K562 (cell line): Measurements from ENCODE around the gene RBM22. TPM values are rescaled to one million over a fixed set of nuclear protein-coding genes. Genes with fewer than 3 reads are reported as not detected.

Source experiments
- ATAC-seq: fragments of 200-7000 bp; cut with Tn5 transposase; 3 replicates; pipeline ENCODE4 v1.9.1; 2020; ENCODE audit warnings: moderate library complexity
- BruUV-seq: library from RNA; stranded (reverse); fragments of 400-500 nt; replicated peaks from 2 replicates; lab custom pipeline; 2021; lab: Mats Ljungman, UMichigan
- CTCF ChIA-PET: fragments of 300-600 bp; formaldehyde crosslinking; extraction: SDS; loops from one replicate; lab custom pipeline; 2021; ENCODE audit warnings: low intra/inter-chr PET ratio; lab: Yijun Ruan, JAX
- POLR2A ChIA-PET: fragments of 300-600, 350-650 bp; sonication (Branson Sonifier 250); formaldehyde crosslinking; extraction: SDS; loops from one replicate; lab custom pipeline; 2021; ENCODE audit warnings: antibody characterized with exemption, inconsistent platforms; lab: Yijun Ruan, JAX
- DNase-seq, 4 experiments: peaks; one replicate each; pipeline versions ENCODE4 v3.0.0 to v3.0.0-alpha.2; 2011 to 2018; ENCODE audit warnings: low spot score in 3 of 4, mixed read lengths in 3 of 4; ENCODE audit errors: extremely low read depth in 1 of 4
- FAIRE-seq: peaks from 2 replicates; lab custom pipeline; 2011; peaks lifted over from hg19 to GRCh38; lab: Jason Lieb, UNC
- H2AFZ ChIP-seq: 2 replicates; pipeline ENCODE4 v1.6.0; 2011; ENCODE audit warnings: low read depth, low read length, control low read depth, inconsistent platforms
- H3K27ac ChIP-seq: fragments of 200-600 bp; 3 replicates; pipeline ENCODE4 v1.8.0; 2011; ENCODE audit warnings: low read depth, mild to moderate bottlenecking, control low read depth, inconsistent platforms, low read length, moderate library complexity, mixed read lengths; ENCODE audit errors: extremely low read depth
- H3K27me3 ChIP-seq, 2 experiments: fragments of 300-600 bp in 1 of 2; 2 replicates in 1 of 2; 3 replicates in 1 of 2; pipeline versions ENCODE4 v1.6.0 to v1.8.0; 2011; ENCODE audit warnings: inconsistent platforms in 2 of 2, low read length in 2 of 2, mild to moderate bottlenecking in 1 of 2, mixed read lengths in 1 of 2, moderate library complexity in 1 of 2; ENCODE audit not compliant: control insufficient read depth in 2 of 2, insufficient read depth in 2 of 2
- H3K36me3 ChIP-seq: fragments of 300-600 bp; 3 replicates; pipeline ENCODE4 v1.8.0; 2011; ENCODE audit warnings: mild to moderate bottlenecking, low read length, inconsistent platforms; ENCODE audit not compliant: control insufficient read depth, insufficient read depth
- H3K4me1 ChIP-seq, 2 experiments: fragments of 200-600 bp in 1 of 2; replicated peaks in 1 of 2; 2 replicates in 1 of 2; 3 replicates in 1 of 2; pipeline versions ENCODE4 v1.5.1 to v1.8.0; 2011; ENCODE audit warnings: inconsistent platforms in 2 of 2, low read length in 2 of 2, mild to moderate bottlenecking in 1 of 2, mixed read lengths in 1 of 2, moderate library complexity in 1 of 2; ENCODE audit not compliant: control insufficient read depth in 2 of 2, insufficient read depth in 2 of 2
- H3K4me2 ChIP-seq: 2 replicates; pipeline ENCODE4 v1.6.1; 2011; ENCODE audit warnings: low read length, control low read depth, inconsistent platforms, mixed read lengths; ENCODE audit not compliant: insufficient read depth
- H3K4me3 ChIP-seq: fragments of 200-600 bp; sonication (generic), shearing (Covaris generic); 2 replicates; pipeline ENCODE4 v1.5.1; 2016; ENCODE audit warnings: control low read depth, inconsistent platforms
- H3K79me2 ChIP-seq: fragments of 200-600 bp; 3 replicates; pipeline ENCODE4 v1.8.0; 2011; ENCODE audit warnings: low read length, inconsistent platforms; ENCODE audit not compliant: control insufficient read depth, insufficient read depth
- H3K9ac ChIP-seq, 2 experiments: 2 replicates each; pipeline versions ENCODE4 v1.6.0 to v1.6.1; 2011; ENCODE audit warnings: low read depth in 2 of 2, low read length in 2 of 2, control low read depth in 1 of 2, inconsistent platforms in 1 of 2, mild to moderate bottlenecking in 1 of 2, mixed read lengths in 1 of 2; ENCODE audit not compliant: insufficient read depth in 1 of 2
- H3K9me1 ChIP-seq: one replicate; pipeline ENCODE4 v1.6.0; 2011; ENCODE audit warnings: inconsistent platforms, mild to moderate bottlenecking, low read length, moderate library complexity; ENCODE audit not compliant: control insufficient read depth, insufficient read depth
- H3K9me3 ChIP-seq: replicated peaks from 2 replicates; pipeline ENCODE4 v1.5.1; 2011; ENCODE audit warnings: low read depth, low read length, inconsistent platforms; ENCODE audit not compliant: control insufficient read depth, insufficient read depth
- H4K20me1 ChIP-seq: replicated peaks from 2 replicates; pipeline ENCODE4 v1.6.1; 2011; ENCODE audit warnings: low read length, inconsistent platforms, mixed read lengths; ENCODE audit not compliant: control insufficient read depth, insufficient read depth
- ARID3A ChIP-seq: IDR thresholded peaks from 2 replicates; pipeline ENCODE4 v1.6.1; 2012; ENCODE audit warnings: low read depth, low read length, improper control_type of control experiment, borderline replicate concordance
- ATF1 ChIP-seq, 2 experiments: fragments of 450-650 bp in 1 of 2; IDR thresholded peaks; 2 replicates each; pipeline ENCODE4 v1.6.1; 2016; ENCODE audit warnings: missing compliant biosample characterization in 1 of 2, missing genetic modification characterization in 1 of 2
- ATF3 ChIP-seq, 2 experiments: fragments of 450-650 bp in 1 of 2; sonication (generic) in 1 of 2; formaldehyde crosslinking in 1 of 2; IDR thresholded peaks in 1 of 2; conservative IDR thresholded peaks in 1 of 2; 2 replicates each; pipeline versions ENCODE4 v1.6.1 to v1.8.1; 2016 to 2023; ENCODE audit warnings: mild to moderate bottlenecking in 2 of 2, moderate library complexity in 2 of 2, inconsistent platforms in 1 of 2, missing genetic modification reagents in 1 of 2
- ETV5 ChIP-seq: sonication (generic); formaldehyde crosslinking; IDR thresholded peaks from 2 replicates; pipeline ENCODE4 v1.4.0; 2020; ENCODE audit warnings: low read depth, mild to moderate bottlenecking, missing genetic modification reagents
- KLF1 ChIP-seq: fragments of 450-650 bp; IDR thresholded peaks from 2 replicates; pipeline ENCODE4 v1.6.1; 2016; ENCODE audit warnings: missing genetic modification characterization, missing compliant biosample characterization
- MEF2A ChIP-seq: IDR thresholded peaks from 2 replicates; pipeline ENCODE4 v1.6.1; 2011; ENCODE audit warnings: low read depth, mild to moderate bottlenecking, low read length, moderate library complexity; ENCODE audit not compliant: control insufficient read depth
- MTF1 ChIP-seq: fragments of 250-450 bp; sonication (Bioruptor Pico); IDR thresholded peaks from 2 replicates; pipeline ENCODE4 v1.9.0; 2021; ENCODE audit warnings: moderate library complexity, mild to moderate bottlenecking, inconsistent platforms, borderline replicate concordance
- TOE1 ChIP-seq, 2 experiments: fragments of 450-650 bp in 1 of 2; sonication (generic) in 1 of 2; formaldehyde crosslinking in 1 of 2; IDR thresholded peaks; 2 replicates each; pipeline versions ENCODE4 v1.7.1 to v1.8.0; 2016 to 2022; ENCODE audit warnings: borderline replicate concordance in 2 of 2, mild to moderate bottlenecking in 2 of 2, antibody characterized with exemption in 1 of 2, inconsistent platforms in 1 of 2, low read depth in 1 of 2, missing genetic modification reagents in 1 of 2, moderate library complexity in 1 of 2
- ZNF140 ChIP-seq: fragments of 250-450 bp; sonication (Bioruptor Pico); IDR thresholded peaks from 2 replicates; pipeline ENCODE4 v1.8.0; 2021; ENCODE audit warnings: moderate library complexity, mild to moderate bottlenecking, inconsistent platforms
- ZNF609 ChIP-seq: sonication (generic); formaldehyde crosslinking; IDR thresholded peaks from 2 replicates; pipeline ENCODE4 v1.8.1; 2023; ENCODE audit warnings: missing genetic modification reagents, mild to moderate bottlenecking, borderline replicate concordance
- WGBS: fragments of 100-300 bp; shearing (Covaris generic); methylation state at CpG from one replicate; pipeline ENCODE4 v1.1.6; 2016; ENCODE audit warnings: low coverage, mixed read lengths; ENCODE audit not compliant: insufficient coverage; ENCODE audit errors: missing lambda C conversion rate; 5-methylcytosine and 5-hydroxymethylcytosine counted together
- in situ Hi-C: fragments of 300-500 bp; cut with MboI; formaldehyde crosslinking; loops from 4 replicates; pipeline ENCODE4 v1.15.0; 2018; ENCODE audit warnings: inconsistent platforms, mixed read lengths
- intact Hi-C: fragments of 100-400 bp; cut with micrococcal nuclease; formaldehyde crosslinking; loops from 2 replicates; pipeline ENCODE4 v1.14.2; 2022
- polyA plus RNA-seq, 8 experiments: library from polyadenylated mRNA; depleted of rRNA in 4 of 8; stranded (reverse) in 5 of 8; unstranded in 3 of 8; fragments of >200 nt; fragmentation: Nextera tagmentation in 2 of 8; fragmentation: Illumina TruSeq in 1 of 8; extraction: Ambion mirVana in 2 of 8; extraction: Trizol in 1 of 8; gene quantifications; 2 replicates each; pipeline versions ENCODE4 v1.2.1 to v1.2.3, GENCODE V29; 2011 to 2014; ENCODE audit warnings: inconsistent platforms in 1 of 8, missing spikeins in 1 of 8
- total RNA-seq, 7 experiments: library from RNA; depleted of rRNA in 6 of 7; stranded (reverse); fragments of >200 nt in 6 of 7; fragmentation: Illumina TruSeq in 2 of 7; extraction: Trizol in 2 of 7; gene quantifications; 2 replicates each; pipeline versions ENCODE4 v1.2.1 to v1.2.3, GENCODE V29; 2011 to 2021; ENCODE audit warnings: low replicate concordance in 1 of 7

The RBM22 gene
- total and polyA plus RNA-seq, 9 of the 15 experiments (the other 6 are each of a cell fraction or from before 2014, with no cell fraction given): 31.3 to 82.2 (median 44.8) TPM

GRCh38 chr5:150671509-150672236, 29.2 kb downstream of the RBM22 start:
- peak overlapping the region in 1 of 2 experiments; percentile 48; a peak in 1 of 4 replicates for H3K9ac ChIP-seq
- no peak overlapping the region for H3K4me2 ChIP-seq
- WGBS: 26% methylated on average over 25 of the region's 51 CpGs
- ChIA-PET POLR2A (interaction anchor here (0.6 to 0.7 kb wide), 2 partner anchors 20 to 55 kb away, joined by 3 read pairs; no protein-coding TSS in a partner anchor), CTCF (no interaction called here)
- FAIRE-seq (no peak), ATAC-seq (no peak; the same call in 2 of the 3 replicates), DNase-seq (peak in 1 of 4 experiments; percentile 5)
- TF ChIP-seq ATF3 (IDR thresholded peaks at IDR 0.05) (no peak), ATF3 (CRISPR knock-in tag; conservative IDR thresholded peaks at IDR 0.05) (no peak), ATF1 (CRISPR knock-in tag; IDR thresholded peaks at IDR 0.05) (no peak), ATF1 (tag; IDR thresholded peaks at IDR 0.05) (no peak), MEF2A (no peak), TOE1 (IDR thresholded peaks at IDR 0.05; ENCODE audit: borderline replicate concordance) (no peak), TOE1 (CRISPR knock-in tag; IDR thresholded peaks at IDR 0.05; ENCODE audit: borderline replicate concordance, low read depth) (no peak), ARID3A (no peak), ZNF609 (CRISPR knock-in tag) (no peak), ZNF140 (CRISPR knock-in tag) (no peak), KLF1 (no peak), ETV5 (CRISPR knock-in tag) (no peak), MTF1 (no peak)
- H2AFZ ChIP-seq: no peak overlapping the region
- no peaks in the 10 kb centered on the region for H3K9me1 ChIP-seq
- H3K79me2 ChIP-seq: no peaks in the 10 kb centered on the region
- H3K4me1 ChIP-seq: peaks cover 0 to 13% of the 10 kb centered on the region in 2 experiments; a peak in 2 of 5 replicates
- H4K20me1 ChIP-seq: no peaks in the 10 kb centered on the region
- in situ Hi-C loops (no loop called here), intact Hi-C loops (no loop called here)
- no peaks in the 10 kb centered on the region for H3K36me3 ChIP-seq
- no peak overlapping the region for H3K4me3 ChIP-seq
- BruUV-seq: no TSS peak
- H3K27ac ChIP-seq: no peak overlapping the region
- H3K27me3 ChIP-seq: peaks cover 29 to 30% of the 10 kb centered on the region in 2 experiments
- H3K9me3 ChIP-seq: no peaks in the 10 kb centered on the region
